GM18505 (cell line): ENCODE results near the gene TENT4A.

ENCODE experiments used
- ATAC-seq: cut with Tn5 transposase; IDR thresholded peaks from one replicate; pipeline ENCODE4 v1.9.1; 2021; ENCODE audit not compliant: unreplicated experiment
- POLR2A ChIP-seq: IDR thresholded peaks from 4 replicates; pipeline ENCODE4 v1.6.1; 2011; ENCODE audit warnings: borderline replicate concordance; ENCODE audit not compliant: insufficient read depth, insufficient read length; ENCODE audit errors: extremely low read depth

The TENT4A gene

DNA sequence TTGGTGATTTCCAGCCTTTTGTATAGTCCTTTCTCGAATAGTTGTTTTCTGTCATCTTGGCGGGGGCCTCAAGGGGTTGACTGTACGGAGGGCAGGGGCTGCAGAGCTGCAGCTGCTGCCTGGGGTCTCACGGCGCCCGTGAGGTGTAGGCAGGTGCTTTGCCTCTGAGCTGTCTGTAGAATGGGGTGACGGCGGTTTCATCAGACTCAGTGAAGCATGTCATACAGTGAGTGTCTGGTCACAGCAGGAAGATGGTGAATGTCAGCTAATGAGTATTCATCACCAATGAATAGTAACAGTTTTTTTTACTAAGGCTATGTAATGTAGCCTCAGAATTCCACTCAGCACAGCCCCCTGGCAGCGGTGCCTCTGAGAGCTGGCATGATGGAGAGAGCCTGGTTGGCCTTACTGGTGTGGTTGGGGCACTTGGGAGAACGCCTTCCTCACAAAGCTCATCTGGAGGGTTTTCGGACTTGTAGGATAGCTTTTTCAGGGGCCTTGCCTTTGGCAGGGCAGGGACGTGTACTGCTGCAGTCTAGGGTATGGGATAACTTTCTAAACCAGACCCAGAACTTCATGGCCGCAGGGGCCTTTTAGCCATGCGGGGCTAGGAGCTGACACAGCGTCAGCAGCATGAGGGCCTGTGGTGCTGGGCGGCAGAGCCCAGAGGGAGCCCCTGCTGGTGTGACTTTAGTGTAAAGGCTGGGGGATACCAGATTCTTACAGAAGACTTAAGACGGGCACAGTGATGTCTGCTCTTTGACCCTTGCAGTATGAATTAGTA lies 15.0 kb downstream of the TENT4A start:
- peak; percentile 79 for ATAC-seq
- no peak for TF ChIP-seq POLR2A

DNA sequence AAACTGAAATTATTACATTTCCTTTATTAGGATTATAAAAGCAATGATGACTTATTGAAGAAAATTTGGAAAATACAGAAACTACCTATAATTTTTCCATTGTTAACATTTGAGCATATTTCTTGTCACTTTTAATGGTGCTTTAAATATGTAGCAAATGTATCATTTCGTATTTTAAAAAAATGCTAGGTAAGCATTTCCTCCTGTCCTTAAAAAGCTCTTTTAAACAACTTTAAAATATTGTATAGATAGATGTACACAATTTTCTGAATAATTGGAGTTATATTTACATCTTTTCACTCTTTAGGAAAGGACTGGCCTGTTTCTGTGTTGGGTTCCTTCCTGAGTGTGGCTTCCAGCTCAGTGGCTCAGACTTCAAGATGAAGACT lies 15.6 kb downstream of the TENT4A start:
- ATAC-seq, result no peak
- TF ChIP-seq POLR2A, result no peak

DNA sequence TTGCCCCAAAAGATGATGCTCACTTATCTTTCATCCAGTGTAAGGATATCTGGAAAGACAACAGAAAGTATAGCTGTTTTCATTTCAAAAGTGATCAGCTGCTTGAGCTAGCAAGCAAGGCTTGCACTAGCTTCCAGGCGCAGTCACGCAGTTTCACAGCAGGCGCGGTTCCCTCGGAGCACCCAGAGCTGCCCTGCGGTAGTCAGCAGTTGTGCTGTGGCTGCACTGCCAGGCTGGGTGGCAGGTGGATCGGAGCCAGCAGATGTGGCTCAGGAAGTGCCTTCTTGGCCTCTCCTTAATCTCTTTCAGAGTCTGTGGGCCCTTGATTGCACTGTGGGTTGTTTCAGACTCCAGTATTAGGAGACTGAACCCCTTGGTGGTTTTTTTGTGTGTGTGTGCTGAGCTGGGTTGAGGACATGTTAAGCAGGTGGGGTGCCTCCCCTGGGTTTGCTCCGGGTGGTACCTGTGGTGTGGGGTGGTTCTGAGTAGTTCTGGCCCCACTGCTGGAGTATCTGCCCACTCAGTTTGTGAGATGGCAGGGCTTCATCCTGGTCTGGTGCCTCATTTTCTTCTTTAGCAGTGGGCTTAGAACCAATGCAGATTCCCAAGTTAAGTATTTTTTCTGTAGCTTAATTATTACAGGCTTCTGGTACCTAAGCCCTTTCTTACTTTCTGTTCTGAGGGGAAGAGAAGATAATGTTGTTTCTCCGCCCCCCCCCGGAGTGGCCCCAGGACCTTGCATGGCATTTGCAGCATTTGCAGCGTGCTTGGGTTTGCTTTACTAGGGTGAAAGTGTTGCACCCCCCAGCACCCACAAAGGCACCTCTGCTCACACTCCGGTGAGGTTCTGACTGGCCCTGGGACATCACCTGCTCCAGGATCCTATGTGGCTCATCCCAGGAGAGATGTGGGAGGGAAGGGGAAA lies 16.4 kb downstream of the TENT4A start:
- TF ChIP-seq POLR2A, result no peak
- peak; percentile 38 for ATAC-seq

DNA sequence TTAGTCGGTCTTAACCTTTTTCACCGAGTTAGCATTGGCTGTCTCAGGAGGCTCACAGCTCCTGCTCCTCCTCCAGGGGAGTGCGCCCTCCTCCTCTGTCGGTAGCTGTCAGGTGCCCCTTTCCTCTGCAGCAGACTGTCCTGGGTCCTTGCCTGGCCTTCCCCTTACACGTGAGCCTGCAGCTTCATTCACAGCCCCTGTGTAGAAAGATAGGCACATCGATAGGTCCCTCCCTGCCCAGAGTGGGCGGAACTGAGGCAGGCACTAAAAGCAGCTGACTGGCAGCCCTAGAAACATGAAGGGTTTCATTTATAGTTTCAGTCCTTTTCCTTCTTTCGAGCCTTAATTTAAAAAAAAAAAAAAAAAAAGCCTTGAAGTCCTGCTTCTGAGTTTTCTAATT lies 17.2 kb downstream of the TENT4A start:
- no peak for TF ChIP-seq POLR2A
- no peak for ATAC-seq

DNA sequence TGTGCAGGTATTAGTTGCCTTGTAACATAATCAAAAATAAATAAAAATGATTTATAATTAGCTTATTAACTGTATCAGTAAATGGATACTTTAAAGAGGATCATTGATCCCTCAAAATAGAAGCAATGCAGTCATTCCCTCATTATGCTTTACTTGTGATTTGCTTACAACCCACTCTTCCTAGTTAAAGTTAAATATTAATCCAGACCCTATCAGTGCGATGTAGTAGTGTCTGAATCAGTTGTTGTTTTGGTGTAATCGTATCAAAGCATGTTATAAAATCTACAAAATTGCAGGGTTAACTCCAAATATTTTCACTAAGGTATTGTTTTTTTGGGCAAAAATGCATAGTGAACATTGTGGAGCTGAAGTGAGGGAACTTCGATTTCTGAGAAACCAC lies 17.6 kb downstream of the TENT4A start:
- ATAC-seq, result no peak
- TF ChIP-seq POLR2A, result no peak

DNA sequence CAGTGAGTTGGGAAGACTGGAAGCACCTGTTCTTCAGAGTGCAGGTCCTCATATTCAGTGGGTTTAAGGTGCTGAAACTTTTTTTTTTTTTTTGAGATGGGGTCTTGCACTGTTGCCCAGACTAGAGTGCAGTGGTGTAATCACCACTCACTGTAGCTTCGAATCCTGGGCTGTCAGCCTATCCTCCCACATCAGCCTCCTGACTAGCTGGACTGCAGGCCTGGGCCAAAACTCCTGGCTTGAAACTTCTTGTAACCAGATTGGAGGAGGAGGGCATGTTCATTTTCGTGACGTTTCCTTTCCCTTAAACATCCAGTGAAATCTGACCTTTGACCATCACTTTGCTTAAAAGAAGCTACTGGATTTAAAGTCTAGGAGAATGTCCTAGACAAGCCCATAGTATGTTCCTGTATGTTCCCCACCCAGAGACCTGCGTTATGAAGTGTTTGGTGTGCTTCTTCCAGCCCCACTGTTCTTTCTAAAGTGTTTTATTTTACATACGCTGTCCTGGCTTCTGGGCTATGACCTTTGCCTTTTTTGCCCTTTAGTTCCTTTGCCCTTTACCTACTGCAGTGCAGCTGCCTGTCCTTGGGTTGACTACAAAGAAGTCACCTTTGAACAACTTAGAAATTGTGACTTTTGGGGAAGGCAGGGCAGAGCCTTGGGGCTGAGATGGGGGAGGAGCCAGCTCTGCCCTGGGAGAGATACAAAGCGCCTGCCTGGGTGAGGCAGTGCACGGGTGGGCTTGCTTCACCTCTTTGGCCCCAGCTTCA lies 18.4 kb downstream of the TENT4A start:
- no peak for ATAC-seq
- TF ChIP-seq POLR2A, result no peak

DNA sequence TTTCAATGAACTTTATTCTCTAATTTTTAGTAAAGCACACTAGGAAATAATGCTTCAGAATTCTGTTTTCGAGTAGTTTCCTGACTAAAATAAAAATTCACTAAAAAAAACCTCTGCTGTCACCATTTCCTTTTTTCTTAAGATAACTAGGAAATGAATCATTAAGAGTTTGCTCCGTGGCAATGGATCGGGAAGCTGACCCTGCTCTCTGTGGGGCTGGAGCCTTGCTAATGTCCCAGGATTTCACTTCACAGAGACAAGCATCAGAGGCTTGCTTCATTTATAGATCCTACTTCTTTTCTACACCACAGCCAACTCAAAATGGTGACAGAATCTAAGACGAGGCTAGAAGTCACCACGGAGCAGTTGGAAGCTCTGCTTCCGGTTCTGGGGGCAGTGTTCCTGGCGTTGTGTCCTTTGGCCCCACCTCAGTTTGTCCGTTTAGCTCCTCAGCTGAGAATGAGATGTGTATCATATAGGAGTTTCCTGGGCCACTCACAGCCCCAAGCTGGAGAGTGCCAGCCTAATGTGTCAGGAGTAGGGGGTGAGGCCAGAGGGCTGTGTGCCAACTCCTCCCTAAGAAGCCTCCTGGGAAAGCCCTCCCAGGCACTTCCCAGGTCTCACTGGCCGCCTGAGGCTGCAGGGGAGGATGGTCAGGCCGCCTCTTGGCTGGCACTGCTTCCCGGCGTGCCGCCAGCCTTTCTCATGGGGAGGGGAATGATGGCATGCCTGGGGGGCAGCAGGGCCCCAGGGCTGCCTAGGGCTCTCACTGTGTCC lies 19.6 kb downstream of the TENT4A start:
- no peak for ATAC-seq
- no peak for TF ChIP-seq POLR2A

DNA sequence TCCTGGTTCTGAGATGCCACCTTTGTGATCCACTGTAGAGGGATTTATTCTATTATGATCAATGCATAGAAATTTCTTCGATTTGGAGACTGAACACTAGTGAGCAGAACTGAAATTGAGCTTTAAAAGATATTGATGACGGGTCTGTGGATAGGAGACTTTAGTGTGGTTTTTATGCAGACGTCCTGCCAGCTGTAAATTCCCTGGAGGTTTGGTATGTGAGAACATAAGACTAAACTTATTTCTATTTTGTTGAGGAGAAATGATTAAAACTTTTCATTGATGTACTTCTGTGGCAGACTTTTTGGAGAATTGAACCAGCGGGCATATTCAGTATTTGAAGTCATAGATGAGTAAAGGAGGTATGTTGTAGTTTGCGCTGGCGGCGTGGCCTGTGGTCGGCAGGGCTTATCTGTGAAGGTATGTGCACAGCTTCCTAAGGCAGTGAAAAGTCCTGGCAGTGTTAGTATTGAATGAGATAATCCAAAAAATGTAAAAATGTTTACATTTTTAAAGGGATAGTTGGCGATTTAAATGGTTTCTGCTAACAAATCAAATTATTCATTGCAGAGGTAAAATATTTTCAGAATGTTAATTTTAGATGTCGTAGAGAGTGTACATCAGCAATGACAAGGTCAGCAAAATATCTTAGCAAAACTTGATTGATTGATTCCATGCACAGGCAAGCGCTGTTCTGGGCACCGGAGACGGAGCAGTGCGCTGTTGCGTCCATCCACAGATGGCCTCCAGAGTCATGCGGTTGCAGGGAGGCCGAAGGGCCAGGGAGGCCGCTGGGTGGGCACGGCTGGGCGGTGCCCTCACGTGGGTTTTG lies 20.4 kb downstream of the TENT4A start:
- TF ChIP-seq POLR2A, result no peak

DNA sequence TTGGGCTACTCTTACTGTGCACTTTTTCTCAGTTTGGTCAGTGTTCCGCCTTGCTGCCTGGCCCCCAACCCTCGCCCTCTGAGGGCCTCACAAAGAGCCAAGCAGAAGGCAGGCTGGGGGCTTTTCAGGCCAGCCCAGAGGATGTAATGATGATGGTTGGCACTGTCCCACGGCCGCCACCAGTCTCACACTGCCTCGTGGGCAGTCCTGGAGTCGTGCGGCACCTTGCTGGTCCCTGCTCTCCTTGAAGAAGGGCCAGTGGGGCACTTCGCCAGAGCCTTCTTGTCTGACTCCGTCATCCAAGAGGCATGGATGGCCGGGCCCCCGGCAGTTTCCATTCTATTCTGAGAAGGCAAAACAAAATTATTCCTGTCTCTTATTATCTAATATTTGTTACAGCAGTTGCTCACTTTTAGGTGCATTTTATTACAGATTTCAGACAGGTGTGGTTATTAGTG lies 21.0 kb downstream of the TENT4A start:
- no peak for ATAC-seq
- no peak for TF ChIP-seq POLR2A

More for the DNA sequence above, 20.4 kb downstream of the TENT4A start:
- ATAC-seq, result no peak

DNA sequence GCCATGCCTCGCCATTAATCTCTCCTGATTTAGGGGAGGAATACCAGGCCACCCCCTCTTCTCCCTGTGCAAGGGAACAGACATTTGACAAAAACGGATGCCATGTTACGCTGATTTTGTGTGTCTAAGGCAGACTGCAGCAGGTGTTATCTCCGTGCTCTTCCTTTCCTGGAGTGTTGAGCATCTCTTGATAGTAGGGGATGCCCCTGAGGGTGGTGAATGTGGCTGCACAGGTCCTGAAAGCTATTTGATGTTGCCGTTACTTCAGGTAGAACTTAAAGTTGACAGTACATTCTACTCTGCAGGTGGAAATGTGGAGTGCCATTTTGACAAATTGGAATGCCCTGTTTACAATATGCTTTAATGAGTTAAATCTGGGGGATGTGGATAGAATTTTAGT lies 21.5 kb downstream of the TENT4A start:
- no peak for ATAC-seq
- no peak for TF ChIP-seq POLR2A

DNA sequence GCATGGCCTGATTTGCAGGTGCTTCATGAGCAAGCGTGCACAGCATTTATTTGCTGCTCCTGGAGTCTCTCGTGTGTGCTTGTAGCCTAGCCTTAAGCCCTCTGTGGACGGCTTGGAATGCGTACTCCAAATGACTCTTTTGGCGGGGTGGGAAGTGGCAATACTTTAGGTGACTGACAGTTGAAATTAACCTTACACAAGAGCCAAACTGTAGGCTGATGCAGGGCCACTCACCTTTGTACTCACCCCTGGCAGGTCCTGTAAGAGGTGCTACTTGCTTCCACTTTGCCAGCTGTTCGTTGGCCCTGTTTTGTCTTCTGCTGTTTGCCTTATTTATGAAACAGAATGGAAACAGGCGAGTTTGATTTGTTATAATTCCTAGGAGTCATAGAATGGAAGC lies 22.9 kb downstream of the TENT4A start:
- no peak for ATAC-seq
- no peak for TF ChIP-seq POLR2A
